H1 (cell line): ENCODE measurements around the gene PGP. TPM values are rescaled to one million over a fixed set of nuclear protein-coding genes. Genes with fewer than 3 reads are reported as not detected.

Experiments used
- CHD7 ChIP-seq: fragments of 300-600 bp; sonication (generic); IDR thresholded peaks from 2 replicates; pipeline ENCODE4 v1.7.1; 2012; ENCODE audit warnings: low read length, moderate library complexity, mild to moderate bottlenecking, inconsistent platforms; ENCODE audit not compliant: insufficient replicate concordance
- CTCF ChIP-seq, 3 experiments: IDR thresholded peaks; 1 replicate in 2 of 3; 2 replicates in 1 of 3; pipeline versions ENCODE4 v1.5.1 to v1.6.1; 2011; ENCODE audit warnings: low read length in 3 of 3, mild to moderate bottlenecking in 3 of 3, inconsistent platforms in 2 of 3, low read depth in 1 of 3, moderate library complexity in 1 of 3; ENCODE audit not compliant: insufficient read depth in 1 of 3; ENCODE audit errors: control extremely low read depth in 1 of 3
- EGR1 ChIP-seq: IDR thresholded peaks from 2 replicates; pipeline ENCODE4 v1.6.1; 2011; ENCODE audit warnings: low read depth, low read length, borderline replicate concordance
- POLR2A ChIP-seq, 2 experiments: IDR thresholded peaks; 1 replicate in 1 of 2; 2 replicates in 1 of 2; pipeline ENCODE4 v1.6.1; 2011; ENCODE audit warnings: low read depth in 2 of 2, low read length in 2 of 2, mild to moderate bottlenecking in 2 of 2; ENCODE audit errors: control extremely low read depth in 1 of 2
- POLR2AphosphoS5 ChIP-seq: IDR thresholded peaks from 2 replicates; pipeline ENCODE4 v1.6.1; 2011; ENCODE audit warnings: low read depth, low read length
- RBBP5 ChIP-seq: IDR thresholded peaks from 2 replicates; pipeline ENCODE4 v1.7.1; 2012; ENCODE audit warnings: low read depth, mild to moderate bottlenecking, inconsistent platforms, low read length, moderate library complexity, borderline replicate concordance
- TAF1 ChIP-seq: IDR thresholded peaks from 2 replicates; pipeline ENCODE4 v1.6.1; 2011; ENCODE audit warnings: mild to moderate bottlenecking, low read depth, low read length
- polyA plus RNA-seq, 7 experiments: library from polyadenylated mRNA; depleted of rRNA in 3 of 7; stranded (reverse) in 5 of 7; unstranded in 2 of 7; fragments of >200 nt in 5 of 7; fragments of 200-250 nt in 2 of 7; gene quantifications; 1 replicate in 5 of 7; 2 replicates in 1 of 7; 4 replicates in 1 of 7; pipeline versions ENCODE4 v1.2.1 to v1.2.3, GENCODE V29; 2011 to 2013; ENCODE audit warnings: missing spikeins in 2 of 7, mixed read lengths in 2 of 7
- total RNA-seq: library from RNA; stranded (reverse); fragmentation: NEBNext Ultra II Directional; extraction: Animal tissue kit (Norgen Biotek cat#: 25700); gene quantifications from 2 replicates; pipeline ENCODE4 v1.2.1, GENCODE V29; 2021

The PGP gene
- total and polyA plus RNA-seq, 2 of the 8 experiments (the other 6 are each of a cell fraction or from before 2014, with no cell fraction given), result 30.9 to 55.9 TPM

GRCh38 chr16:2236337-2237101, 21.9 kb upstream of the PGP start, which contains the start of gene DNASE1L2 (continued):
- TF ChIP-seq CHD7 (no peak), POLR2AphosphoS5 (0 out of 2 replicates have a peak, but pooled peaks have one; percentile 8), CTCF (IDR thresholded peaks at IDR 0.05; ENCODE audit: control extremely low read depth in 1 of 3, insufficient read depth in 1 of 3, low read depth in 1 of 3, low read length in 3 of 3) (peak in 1 of 3 experiments; percentile 0; a peak in 1 of 4 replicates), POLR2A (IDR thresholded peaks at IDR 0.05; ENCODE audit: control extremely low read depth in 1 of 2, low read depth in 2 of 2, low read length in 2 of 2) (peak in 1 of 2 experiments; percentile 46; a peak in 1 of 3 replicates), EGR1 (peak; percentile 82; the same call in 1 of the 2 replicates), RBBP5 (0 out of 2 replicates have a peak, but pooled peaks have one; percentile 21), TAF1 (peak; percentile 42; the same call in 1 of the 2 replicates)
